Caco-2 (cell line): ENCODE data around the gene GTF3C5. TPM values are rescaled to one million over a fixed set of nuclear protein-coding genes. Genes with fewer than 3 reads are reported as not detected.

Experiments used
- BruUV-seq: library from RNA; stranded (reverse); fragments of 400-500 nt; replicated peaks from 2 replicates; lab custom pipeline; 2021; lab: Mats Ljungman, UMichigan
- CTCF ChIA-PET: fragments of 300-600 bp; sonication (Branson Sonifier 250); formaldehyde crosslinking; loops from one replicate; lab custom pipeline; 2022; ENCODE audit warnings: antibody characterized with exemption; lab: Charles Lee
- POLR2A ChIA-PET: fragments of 300-600 bp; sonication (Branson Sonifier 250); formaldehyde crosslinking; loops from one replicate; lab custom pipeline; 2022; ENCODE audit warnings: antibody characterized with exemption; lab: Charles Lee
- DNase-seq, 2 experiments: peaks; one replicate each; pipeline versions ENCODE4 v3.0.0 to v3.0.0-alpha.2; 2020 to 2022
- H3K27me3 ChIP-seq: replicated peaks from 2 replicates; pipeline ENCODE4 v1.6.0; 2011; ENCODE audit warnings: low read length; ENCODE audit not compliant: control insufficient read depth, insufficient read depth
- H3K36me3 ChIP-seq: 2 replicates; pipeline ENCODE4 v1.5.1; 2011; ENCODE audit warnings: low read length; ENCODE audit not compliant: control insufficient read depth, insufficient read depth
- H3K4me1 ChIP-seq: fragments of 250-450 bp; sonication (Bioruptor Pico); 2 replicates; pipeline ENCODE4 v1.5.1; 2020; ENCODE audit warnings: mild to moderate bottlenecking
- H3K4me3 ChIP-seq: 2 replicates; pipeline ENCODE4 v1.5.1; 2011; ENCODE audit warnings: low read depth, mild to moderate bottlenecking, control low read depth, low read length
- H3K9me3 ChIP-seq: fragments of 250-450 bp; sonication (Bioruptor Pico); 2 replicates; pipeline ENCODE4 v1.5.1; 2020; ENCODE audit warnings: mild to moderate bottlenecking, moderate library complexity
- H3K27ac Mint-ChIP-seq: one replicate; pipeline ENCODE4 v1.8.0; 2022; ENCODE audit warnings: mixed read lengths; ENCODE audit not compliant: unreplicated experiment
- H3K27me3 Mint-ChIP-seq: one replicate; pipeline ENCODE4 v1.8.0; 2022; ENCODE audit warnings: mixed read lengths; ENCODE audit not compliant: insufficient read depth, unreplicated experiment
- H3K36me3 Mint-ChIP-seq: one replicate; pipeline ENCODE4 v1.8.0; 2022; ENCODE audit warnings: mild to moderate bottlenecking, mixed read lengths; ENCODE audit not compliant: insufficient read depth, unreplicated experiment
- H3K4me1 Mint-ChIP-seq: one replicate; pipeline ENCODE4 v1.8.0; 2022; ENCODE audit warnings: low read depth, mixed read lengths; ENCODE audit not compliant: unreplicated experiment
- H3K4me3 Mint-ChIP-seq: one replicate; pipeline ENCODE4 v1.8.0; 2022; ENCODE audit warnings: mild to moderate bottlenecking, moderate library complexity, mixed read lengths; ENCODE audit not compliant: unreplicated experiment
- H3K9me3 Mint-ChIP-seq: one replicate; pipeline ENCODE4 v1.8.0; 2022; ENCODE audit warnings: mixed read lengths; ENCODE audit not compliant: unreplicated experiment
- intact Hi-C: fragments of 100-400 bp; cut with micrococcal nuclease; formaldehyde crosslinking; loops from one replicate; pipeline ENCODE4 v1.10.0; 2022; ENCODE audit not compliant: unreplicated experiment
- total RNA-seq: library from RNA; stranded (reverse); gene quantifications from 2 replicates; pipeline ENCODE4 v1.2.3, GENCODE V29; 2022
- TF ChIP-seq, protein P1 (sequence below), 2 experiments: fragments of 200-600 bp in 1 of 2; IDR thresholded peaks; 1 replicate in 1 of 2; 2 replicates in 1 of 2; pipeline versions ENCODE4 v1.5.1 to v1.8.0; 2011 to 2022; ENCODE audit warnings: antibody characterized with exemption in 1 of 2, control low read depth in 1 of 2, inconsistent platforms in 1 of 2, low read depth in 1 of 2, low read length in 1 of 2, mild to moderate bottlenecking in 1 of 2, moderate library complexity in 1 of 2; ENCODE audit not compliant: insufficient read depth in 1 of 2, severe bottlenecking in 1 of 2, unreplicated experiment in 1 of 2

GTF3C5 gene
- total RNA-seq, 1 experiment from 2014 or later: 73.1 TPM

- BruUV-seq: no TSS peak
- ChIA-PET POLR2A (no interaction called here), CTCF (interaction anchor here (0.7 kb wide), 1 partner anchor 96 kb away, joined by 13 read pairs; no protein-coding TSS in a partner anchor)
- TF ChIP-seq, protein P1, sequence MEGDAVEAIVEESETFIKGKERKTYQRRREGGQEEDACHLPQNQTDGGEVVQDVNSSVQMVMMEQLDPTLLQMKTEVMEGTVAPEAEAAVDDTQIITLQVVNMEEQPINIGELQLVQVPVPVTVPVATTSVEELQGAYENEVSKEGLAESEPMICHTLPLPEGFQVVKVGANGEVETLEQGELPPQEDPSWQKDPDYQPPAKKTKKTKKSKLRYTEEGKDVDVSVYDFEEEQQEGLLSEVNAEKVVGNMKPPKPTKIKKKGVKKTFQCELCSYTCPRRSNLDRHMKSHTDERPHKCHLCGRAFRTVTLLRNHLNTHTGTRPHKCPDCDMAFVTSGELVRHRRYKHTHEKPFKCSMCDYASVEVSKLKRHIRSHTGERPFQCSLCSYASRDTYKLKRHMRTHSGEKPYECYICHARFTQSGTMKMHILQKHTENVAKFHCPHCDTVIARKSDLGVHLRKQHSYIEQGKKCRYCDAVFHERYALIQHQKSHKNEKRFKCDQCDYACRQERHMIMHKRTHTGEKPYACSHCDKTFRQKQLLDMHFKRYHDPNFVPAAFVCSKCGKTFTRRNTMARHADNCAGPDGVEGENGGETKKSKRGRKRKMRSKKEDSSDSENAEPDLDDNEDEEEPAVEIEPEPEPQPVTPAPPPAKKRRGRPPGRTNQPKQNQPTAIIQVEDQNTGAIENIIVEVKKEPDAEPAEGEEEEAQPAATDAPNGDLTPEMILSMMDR (IDR thresholded peaks at IDR 0.05; ENCODE audit: insufficient read depth in 1 of 2, low read depth in 1 of 2, low read length in 1 of 2, severe bottlenecking in 1 of 2, unreplicated experiment in 1 of 2): no peak
- Histone ChIP-seq H3K9me3 (no peaks in the 10 kb centered on the region), H3K4me3 (no peak overlapping the region), H3K4me1 (peaks cover 9% of the 10 kb centered on the region; the same call in 1 of the 2 replicates), H3K36me3 (no peaks in the 10 kb centered on the region), H3K27me3 (no peaks in the 10 kb centered on the region)
- H3K4me1 Mint-ChIP-seq: peaks cover 7% of the 10 kb centered on the region
- H3K36me3 Mint-ChIP-seq: peaks cover 16% of the 10 kb centered on the region
- no peaks in the 10 kb centered on the region for H3K9me3 Mint-ChIP-seq
- H3K27me3 Mint-ChIP-seq: no peaks in the 10 kb centered on the region
- no peak overlapping the region for H3K4me3 Mint-ChIP-seq
- no peak for DNase-seq
- H3K27ac Mint-ChIP-seq: no peak overlapping the region
- intact Hi-C loops: no loop called here
Observed at GRCh38 chr9:133065070-133065388, 34.2 kb downstream of the GTF3C5 start.

DNA sequence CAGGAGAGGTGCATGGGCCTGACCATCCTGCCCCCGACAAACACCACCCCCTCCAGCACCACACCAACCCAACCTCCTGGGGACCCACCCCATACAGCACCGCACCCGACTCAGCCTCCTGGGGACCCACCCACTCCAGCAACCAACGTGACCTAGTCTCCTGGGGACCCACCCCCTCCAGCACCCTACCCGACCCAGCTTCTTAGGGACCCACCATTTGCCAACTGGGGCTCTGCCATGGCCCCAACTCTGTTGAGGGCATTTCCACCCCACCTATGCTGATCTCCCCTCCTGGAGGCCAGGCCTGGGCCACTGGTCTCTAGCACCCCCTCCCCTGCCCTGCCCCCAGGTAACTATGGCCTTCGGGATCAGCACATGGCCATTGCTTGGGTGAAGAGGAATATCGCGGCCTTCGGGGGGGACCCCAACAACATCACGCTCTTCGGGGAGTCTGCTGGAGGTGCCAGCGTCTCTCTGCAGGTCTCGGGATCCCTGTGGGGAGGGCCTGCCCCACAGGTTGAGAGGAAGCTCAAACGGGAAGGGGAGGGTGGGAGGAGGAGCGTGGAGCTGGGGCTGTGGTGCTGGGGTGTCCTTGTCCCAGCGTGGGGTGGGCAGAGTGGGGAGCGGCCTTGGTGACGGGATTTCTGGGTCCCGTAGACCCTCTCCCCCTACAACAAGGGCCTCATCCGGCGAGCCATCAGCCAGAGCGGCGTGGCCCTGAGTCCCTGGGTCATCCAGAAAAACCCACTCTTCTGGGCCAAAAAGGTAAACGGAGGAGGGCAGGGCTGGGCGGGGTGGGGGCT lies 35.6 kb downstream of the GTF3C5 start:
- H3K4me1 Mint-ChIP-seq: peaks cover under 1% of the 10 kb centered on the region
- H3K36me3 Mint-ChIP-seq: peaks cover 11% of the 10 kb centered on the region
- Histone ChIP-seq H3K27me3 (no peaks in the 10 kb centered on the region), H3K36me3 (no peaks in the 10 kb centered on the region), H3K4me3 (no peak overlapping the region), H3K4me1 (peaks cover 2% of the 10 kb centered on the region; the same call in 1 of the 2 replicates), H3K9me3 (no peaks in the 10 kb centered on the region)
- BruUV-seq: no TSS peak
- H3K27ac Mint-ChIP-seq: no peak overlapping the region
- DNase-seq: no peak
- H3K4me3 Mint-ChIP-seq: no peak overlapping the region
- H3K9me3 Mint-ChIP-seq: no peaks in the 10 kb centered on the region
- ChIA-PET POLR2A (no interaction called here), CTCF (no interaction called here)
- no peaks in the 10 kb centered on the region for H3K27me3 Mint-ChIP-seq
- TF ChIP-seq, protein P1 (IDR thresholded peaks at IDR 0.05; ENCODE audit: insufficient read depth in 1 of 2, low read depth in 1 of 2, low read length in 1 of 2, severe bottlenecking in 1 of 2, unreplicated experiment in 1 of 2): no peak
- intact Hi-C loops: no loop called here

- H3K27me3 Mint-ChIP-seq: no peaks in the 10 kb centered on the region
- no peak overlapping the region for H3K4me3 Mint-ChIP-seq
- ChIA-PET POLR2A (no interaction called here), CTCF (no interaction called here)
- Histone ChIP-seq H3K4me1 (no peaks in the 10 kb centered on the region), H3K4me3 (no peak overlapping the region), H3K27me3 (no peaks in the 10 kb centered on the region), H3K9me3 (no peaks in the 10 kb centered on the region), H3K36me3 (no peaks in the 10 kb centered on the region)
- peaks cover 11% of the 10 kb centered on the region for H3K36me3 Mint-ChIP-seq
- H3K9me3 Mint-ChIP-seq: no peaks in the 10 kb centered on the region
- H3K4me1 Mint-ChIP-seq: no peaks in the 10 kb centered on the region
- BruUV-seq: no TSS peak
- TF ChIP-seq, protein P1 (IDR thresholded peaks at IDR 0.05; ENCODE audit: insufficient read depth in 1 of 2, low read depth in 1 of 2, low read length in 1 of 2, severe bottlenecking in 1 of 2, unreplicated experiment in 1 of 2): no peak
- H3K27ac Mint-ChIP-seq: no peak overlapping the region
- DNase-seq: no peak
- intact Hi-C loops: no loop called here
Observed at GRCh38 chr9:133067006-133067405, 36.2 kb downstream of the GTF3C5 start.
